GM10266 (cell line): Measurements from ENCODE around the gene PSAP.

ENCODE experiments used
- DNase-seq: peaks from one replicate; pipeline ENCODE4 v3.0.0; 2012; ENCODE audit errors: extremely low spot score
- CTCF ChIP-seq: IDR thresholded peaks from 2 replicates; pipeline ENCODE4 v1.5.1; 2012; ENCODE audit warnings: mild to moderate bottlenecking, low read depth; ENCODE audit not compliant: control insufficient read depth, insufficient read depth; ENCODE audit errors: missing control alignments

Gene PSAP

GRCh38 chr10:71845410-71846405 lies 5.3 kb downstream of the PSAP start:
- TF ChIP-seq CTCF = no peak
- no peak for DNase-seq

GRCh38 chr10:71844695-71845094 lies 6.4 kb downstream of the PSAP start:
- no peak for TF ChIP-seq CTCF

DNA sequence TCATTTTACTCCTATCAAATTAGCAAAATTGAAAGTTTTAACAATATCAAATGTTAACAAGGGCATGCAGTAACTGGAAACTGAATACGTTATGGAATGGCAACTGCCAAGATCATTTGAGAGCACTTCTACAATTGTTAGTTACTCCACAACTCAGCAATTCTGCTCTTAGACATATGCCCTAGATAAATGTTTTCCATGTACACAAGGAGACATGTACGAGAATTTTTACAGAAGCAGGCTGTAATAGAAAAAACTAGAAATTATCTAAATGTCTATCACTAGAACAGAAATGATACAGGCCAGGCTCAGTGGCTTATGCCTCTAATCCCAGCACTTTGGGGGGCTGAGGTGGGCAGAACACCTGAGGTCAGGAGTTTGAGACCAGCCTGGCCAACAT lies 7.0 kb downstream of the PSAP start:
- no peak for DNase-seq
- no peak for TF ChIP-seq CTCF

More at GRCh38 chr10:71844695-71845094, 6.4 kb downstream of the PSAP start:
- DNase-seq = no peak

- no peak for DNase-seq
- TF ChIP-seq CTCF = no peak
Observed at GRCh38 chr10:71842856-71843686, 8.0 kb downstream of the PSAP start.

DNA sequence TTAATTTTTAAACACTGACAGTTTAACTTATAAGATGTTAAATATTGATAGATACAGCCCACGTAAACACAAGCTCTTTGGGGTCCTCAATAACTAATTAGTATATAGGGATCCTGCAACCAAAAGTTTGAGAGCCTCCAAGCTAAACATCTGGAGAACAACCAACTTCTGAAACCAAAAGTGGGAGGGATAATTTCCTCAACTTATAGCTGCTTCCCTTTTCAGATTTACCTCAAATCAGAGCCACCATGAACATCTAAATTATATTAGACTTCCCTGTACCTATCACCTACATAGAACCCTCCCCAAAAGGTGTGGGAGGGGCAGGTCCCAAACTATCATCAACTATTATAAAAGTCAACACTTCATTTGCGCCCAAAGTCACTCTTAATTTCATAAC lies 8.6 kb downstream of the PSAP start:
- DNase-seq = no peak
- no peak for TF ChIP-seq CTCF

- TF ChIP-seq CTCF = no peak
- DNase-seq = no peak
Observed at GRCh38 chr10:71840958-71841335, 10.1 kb downstream of the PSAP start.
